BJ (cell line): ENCODE results near the gene SLIT3. TPM values are rescaled to one million over a fixed set of nuclear protein-coding genes. Genes with fewer than 3 reads are reported as not detected.

Experiments
- CTCF ChIA-PET: fragments of 350-600 bp; formaldehyde crosslinking; extraction: SDS; loops from one replicate; lab custom pipeline; 2021; ENCODE audit warnings: antibody characterized with exemption, inconsistent platforms; lab: Yijun Ruan, JAX
- POLR2A ChIA-PET: fragments of 300-600 bp; sonication (Branson Sonifier 250); formaldehyde crosslinking; extraction: SDS; loops from one replicate; lab custom pipeline; 2021; ENCODE audit warnings: antibody characterized with exemption; lab: Charles Lee
- DNase-seq: peaks from one replicate; pipeline ENCODE4 v3.0.0-alpha.2; 2011; ENCODE audit warnings: low read depth
- H3K27me3 ChIP-seq: 2 replicates; pipeline ENCODE4 v1.6.0; 2011; ENCODE audit warnings: low read length; ENCODE audit not compliant: control insufficient read depth, insufficient read depth
- H3K36me3 ChIP-seq: 2 replicates; pipeline ENCODE4 v1.5.1; 2011; ENCODE audit warnings: low read length; ENCODE audit not compliant: control insufficient read depth, insufficient read depth
- H3K4me3 ChIP-seq: 2 replicates; pipeline ENCODE4 v1.5.1; 2011; ENCODE audit warnings: low read depth, mild to moderate bottlenecking, control low read depth, low read length
- polyA plus RNA-seq: library from polyadenylated mRNA; depleted of rRNA; stranded (reverse); fragments of >200 nt; gene quantifications from 2 replicates; pipeline ENCODE4 v1.2.3, GENCODE V29; 2011
- TF ChIP-seq, protein P1 (sequence below): IDR thresholded peaks from 2 replicates; pipeline ENCODE4 v1.5.1; 2011; ENCODE audit warnings: low read depth, mild to moderate bottlenecking, control low read depth, inconsistent platforms, low read length, moderate library complexity; ENCODE audit not compliant: insufficient read depth

The SLIT3 gene
- polyA plus RNA-seq, 1 experiment, result 26.8 TPM

DNA sequence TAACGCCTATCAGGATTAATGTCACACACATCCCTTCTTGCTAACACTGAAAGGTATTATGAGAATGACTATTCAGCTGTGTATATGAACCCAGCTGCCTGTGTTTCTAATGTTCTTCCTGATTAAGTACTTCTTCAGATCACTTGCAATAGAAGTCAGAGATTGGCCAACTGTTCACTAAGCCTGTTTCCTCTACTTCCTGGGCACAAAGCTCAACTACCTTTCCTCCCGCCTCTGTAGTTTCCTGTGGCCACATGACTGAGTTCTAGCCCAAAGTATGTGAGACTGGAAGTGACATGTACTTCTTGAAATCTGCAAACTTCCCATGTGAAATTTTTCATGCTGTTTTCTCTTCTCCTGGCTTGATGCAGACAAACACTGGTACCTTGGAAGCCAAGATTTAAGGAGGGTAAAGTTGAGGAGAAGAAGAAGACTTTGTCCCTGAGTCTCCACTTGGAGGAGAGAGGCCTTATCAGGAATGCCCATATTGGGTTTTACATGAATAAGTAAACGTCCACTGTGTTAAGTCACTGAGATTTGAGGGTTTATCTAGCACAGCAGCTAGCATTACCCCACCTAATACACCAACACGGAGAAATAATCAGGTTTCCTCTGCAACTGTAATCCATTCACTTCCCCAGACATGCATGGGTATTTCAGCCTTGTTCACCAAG, 58.6 kb downstream of the SLIT3 start:
- TF ChIP-seq, protein P1, sequence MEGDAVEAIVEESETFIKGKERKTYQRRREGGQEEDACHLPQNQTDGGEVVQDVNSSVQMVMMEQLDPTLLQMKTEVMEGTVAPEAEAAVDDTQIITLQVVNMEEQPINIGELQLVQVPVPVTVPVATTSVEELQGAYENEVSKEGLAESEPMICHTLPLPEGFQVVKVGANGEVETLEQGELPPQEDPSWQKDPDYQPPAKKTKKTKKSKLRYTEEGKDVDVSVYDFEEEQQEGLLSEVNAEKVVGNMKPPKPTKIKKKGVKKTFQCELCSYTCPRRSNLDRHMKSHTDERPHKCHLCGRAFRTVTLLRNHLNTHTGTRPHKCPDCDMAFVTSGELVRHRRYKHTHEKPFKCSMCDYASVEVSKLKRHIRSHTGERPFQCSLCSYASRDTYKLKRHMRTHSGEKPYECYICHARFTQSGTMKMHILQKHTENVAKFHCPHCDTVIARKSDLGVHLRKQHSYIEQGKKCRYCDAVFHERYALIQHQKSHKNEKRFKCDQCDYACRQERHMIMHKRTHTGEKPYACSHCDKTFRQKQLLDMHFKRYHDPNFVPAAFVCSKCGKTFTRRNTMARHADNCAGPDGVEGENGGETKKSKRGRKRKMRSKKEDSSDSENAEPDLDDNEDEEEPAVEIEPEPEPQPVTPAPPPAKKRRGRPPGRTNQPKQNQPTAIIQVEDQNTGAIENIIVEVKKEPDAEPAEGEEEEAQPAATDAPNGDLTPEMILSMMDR, result no peak
- ChIA-PET POLR2A (no interaction called here), CTCF (no interaction called here)
- H3K4me3 ChIP-seq, result no peak overlapping the region
- H3K27me3 ChIP-seq, result no peaks in the 10 kb centered on the region
- DNase-seq, result no peak
- no peaks in the 10 kb centered on the region for H3K36me3 ChIP-seq

DNA sequence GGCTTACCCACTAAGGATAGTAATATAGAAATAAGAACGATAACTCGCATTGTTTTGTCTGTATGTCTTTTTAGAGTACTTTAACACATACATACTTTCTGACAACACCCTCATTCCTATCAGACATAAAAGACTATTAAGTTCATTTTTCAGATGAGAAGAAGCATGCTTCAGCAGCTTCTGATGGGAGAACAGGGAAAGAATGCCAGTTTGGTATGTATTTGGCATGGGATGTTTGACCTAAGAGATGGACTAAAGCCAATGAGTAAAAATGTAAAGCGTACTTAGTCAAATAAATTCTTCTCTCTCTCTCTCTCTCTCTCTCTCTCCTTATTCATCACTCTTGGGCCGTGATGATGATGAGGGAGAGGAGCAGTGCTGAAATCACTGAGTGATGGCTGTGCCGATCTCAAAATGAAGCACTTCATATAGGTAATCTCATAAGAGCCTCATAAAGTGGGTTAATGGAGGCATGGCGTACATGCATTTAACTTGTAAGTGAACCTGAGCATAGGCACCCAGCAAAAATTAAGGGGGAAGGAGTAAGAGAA, 71.5 kb downstream of the SLIT3 start:
- no peaks in the 10 kb centered on the region for H3K36me3 ChIP-seq
- TF ChIP-seq, protein P1, result no peak
- POLR2A ChIA-PET, result no interaction called here
- no peaks in the 10 kb centered on the region for H3K27me3 ChIP-seq
- H3K4me3 ChIP-seq, result no peak overlapping the region
- CTCF ChIA-PET, result no interaction called here
- DNase-seq, result no peak

GRCh38 chr5:169226895-169227294, 74.0 kb downstream of the SLIT3 start:
- TF ChIP-seq, protein P1, result no peak
- CTCF ChIA-PET, result no interaction called here
- no peaks in the 10 kb centered on the region for H3K27me3 ChIP-seq
- H3K36me3 ChIP-seq, result no peaks in the 10 kb centered on the region
- no peak for DNase-seq
- H3K4me3 ChIP-seq, result no peak overlapping the region
- POLR2A ChIA-PET, result no interaction called here

- CTCF ChIA-PET, result no interaction called here
- no peak overlapping the region for H3K4me3 ChIP-seq
- TF ChIP-seq, protein P1, result no peak
Observed at GRCh38 chr5:169225830-169226356, 75.0 kb downstream of the SLIT3 start.

GRCh38 chr5:169223595-169223953, 77.4 kb downstream of the SLIT3 start:
- no peaks in the 10 kb centered on the region; the same call in 1 of the 2 replicates for H3K36me3 ChIP-seq
- no peak for DNase-seq
- CTCF ChIA-PET, result interaction anchor here (0.5 to 1.3 kb wide), 3 partner anchors 20 to 79 kb away, joined by 3 read pairs; no protein-coding TSS in a partner anchor
- POLR2A ChIA-PET, result no interaction called here
- TF ChIP-seq, protein P1, result no peak
- H3K4me3 ChIP-seq, result no peak overlapping the region
- no peaks in the 10 kb centered on the region; the same call in 1 of the 2 replicates for H3K27me3 ChIP-seq

More at GRCh38 chr5:169225830-169226356, 75.0 kb downstream of the SLIT3 start:
- POLR2A ChIA-PET, result no interaction called here
- Histone ChIP-seq H3K36me3 (no peaks in the 10 kb centered on the region; the same call in 1 of the 2 replicates), H3K27me3 (no peaks in the 10 kb centered on the region; the same call in 1 of the 2 replicates)
- DNase-seq, result no peak
